K562 (cell line): ENCODE data around the gene UPF1.

Experiments
- ESRRA ChIP-seq: fragments of 450-650 bp; IDR thresholded peaks from 2 replicates; pipeline ENCODE4 v1.6.1; 2014; ENCODE audit warnings: low read depth, mild to moderate bottlenecking, moderate library complexity, borderline replicate concordance
- EZH2 ChIP-seq: IDR thresholded peaks from 2 replicates; pipeline ENCODE4 v1.6.1; 2012; ENCODE audit warnings: low read depth, mild to moderate bottlenecking, inconsistent platforms, low read length, borderline replicate concordance
- GATA2 ChIP-seq: sonication (generic); formaldehyde crosslinking; IDR thresholded peaks from 2 replicates; pipeline ENCODE4 v1.4.0; 2020; ENCODE audit warnings: mild to moderate bottlenecking, missing genetic modification reagents
- LCOR ChIP-seq: sonication (generic); formaldehyde crosslinking; IDR thresholded peaks from 2 replicates; pipeline ENCODE4 v1.8.0; 2022; ENCODE audit warnings: mild to moderate bottlenecking, missing genetic modification reagents
- NCOA1 ChIP-seq: fragments of 450-650 bp; IDR thresholded peaks from 2 replicates; pipeline ENCODE4 v1.6.1; 2016; ENCODE audit warnings: low read depth
- NR1H2 ChIP-seq: sonication (generic); formaldehyde crosslinking; IDR thresholded peaks from 2 replicates; pipeline ENCODE4 v1.4.0; 2020; ENCODE audit warnings: mild to moderate bottlenecking, missing genetic modification reagents
- OTX1 ChIP-seq: fragments of 450-650 bp; formaldehyde crosslinking; IDR thresholded peaks from 2 replicates; pipeline ENCODE4 v1.4.0; 2022; ENCODE audit warnings: mild to moderate bottlenecking
- POLR2AphosphoS5 ChIP-seq: IDR thresholded peaks from 2 replicates; pipeline ENCODE4 v1.6.1; 2011; ENCODE audit warnings: mild to moderate bottlenecking, low read depth, low read length, moderate library complexity; ENCODE audit not compliant: control insufficient read depth, insufficient read depth
- POLR3G ChIP-seq: IDR thresholded peaks from 2 replicates; pipeline ENCODE4 v1.6.1; 2011; ENCODE audit not compliant: insufficient read length, insufficient replicate concordance; ENCODE audit errors: extremely low read depth
- RBM15 ChIP-seq: fragments of 200-400 bp; formaldehyde crosslinking; IDR thresholded peaks from 2 replicates; pipeline ENCODE4 v1.6.1; 2018; ENCODE audit warnings: mild to moderate bottlenecking, low read length, moderate library complexity; ENCODE audit not compliant: insufficient read depth
- RBM17 ChIP-seq: fragments of 200-400 bp; formaldehyde crosslinking; IDR thresholded peaks from 2 replicates; pipeline ENCODE4 v1.6.1; 2017; ENCODE audit warnings: low read depth, mild to moderate bottlenecking, low read length, borderline replicate concordance
- RNF2 ChIP-seq: sonication (generic); IDR thresholded peaks from 2 replicates; pipeline ENCODE4 v1.6.1; 2016
- TAF15 ChIP-seq: fragments of 200-400 bp; formaldehyde crosslinking; IDR thresholded peaks from 2 replicates; pipeline ENCODE4 v1.6.1; 2017; ENCODE audit warnings: mild to moderate bottlenecking, low read depth, low read length, moderate library complexity
- ZFX ChIP-seq: sonication (generic); formaldehyde crosslinking; IDR thresholded peaks from 2 replicates; pipeline ENCODE4 v1.8.0; 2022; ENCODE audit warnings: mild to moderate bottlenecking, missing genetic modification reagents, moderate library complexity

- TF ChIP-seq RBM15 (no peak), LCOR (no peak), ZFX (CRISPR knock-in tag) (no peak), POLR3G (no peak), ESRRA (no peak), NR1H2 (CRISPR knock-in tag) (no peak), EZH2 (no peak), RBM17 (no peak), RNF2 (no peak), GATA2 (CRISPR knock-in tag) (no peak), POLR2AphosphoS5 (no peak), OTX1 (CRISPR knock-in tag) (no peak), NCOA1 (no peak), TAF15 (no peak)
Measured at GRCh38 chr19:18809149-18809868, 22.4 kb upstream of the UPF1 start.
